Stimulated activated naive CD4-positive, alpha-beta T cell (primary cell): ENCODE data around the gene LTBP1.

Experiments
- DNase-seq, 6 experiments: peaks; one replicate each; lab custom pipeline; 2025; lab: John Stamatoyannopoulos, UW

The LTBP1 gene

GRCh38 chr2:33077311-33077710 lies 130.6 kb downstream of the LTBP1 start:
- no peak for DNase-seq

DNA sequence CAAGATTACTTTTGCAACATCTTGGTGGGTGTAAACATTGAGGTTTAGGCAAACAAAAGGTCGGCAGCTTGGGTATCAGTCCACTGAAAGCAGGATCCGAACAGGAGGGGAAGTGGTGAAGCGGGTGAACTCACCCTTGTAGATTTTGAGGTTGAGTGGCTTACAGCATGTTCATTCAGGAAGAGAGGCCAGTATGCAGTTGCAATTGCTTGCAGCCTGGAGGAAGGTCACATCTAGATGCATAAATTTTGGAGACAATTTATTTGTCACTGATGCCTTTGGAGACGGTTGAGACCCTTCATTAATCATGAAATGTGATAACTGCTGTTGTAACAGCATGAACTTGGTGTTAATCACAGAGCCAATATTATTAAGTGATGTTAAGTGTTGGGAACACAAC lies 131.1 kb downstream of the LTBP1 start:
- no peak for DNase-seq

- DNase-seq = no peak
These were observed 134.9 kb downstream of the LTBP1 start for GRCh38 chr2:33081691-33082090.

DNA sequence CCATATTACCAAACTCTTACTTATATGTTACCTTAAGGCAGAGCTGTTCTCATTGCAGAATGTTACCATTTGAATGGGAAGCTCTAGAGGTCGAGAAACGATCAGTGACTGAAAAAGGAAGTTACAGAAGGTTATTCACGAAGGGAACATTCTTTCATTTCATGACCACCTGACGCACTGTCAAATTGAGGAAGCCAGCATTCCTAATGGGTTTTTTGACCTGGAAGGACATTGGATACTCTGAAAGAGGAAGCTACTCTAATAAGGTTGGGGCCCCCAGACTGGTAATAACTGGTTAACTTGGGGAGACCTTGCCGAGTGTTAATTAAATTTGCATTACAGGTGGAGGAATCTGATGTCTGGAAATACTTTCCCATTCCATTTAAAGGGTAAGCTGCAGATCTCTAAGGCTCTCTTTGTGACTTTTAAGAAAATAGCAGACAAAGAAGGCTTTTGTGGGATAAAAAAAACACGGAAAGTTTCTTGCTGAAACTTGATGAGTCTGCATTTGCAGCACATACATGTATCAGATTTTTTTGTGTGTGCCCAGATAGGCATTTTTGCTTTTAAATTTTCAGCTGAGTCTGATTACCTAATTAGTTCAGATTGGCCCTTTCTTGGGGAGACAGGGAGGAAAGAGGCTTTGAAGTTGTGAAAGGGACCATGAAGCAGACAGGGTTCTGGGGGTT lies 137.1 kb downstream of the LTBP1 start:
- DNase-seq = no peak

DNA sequence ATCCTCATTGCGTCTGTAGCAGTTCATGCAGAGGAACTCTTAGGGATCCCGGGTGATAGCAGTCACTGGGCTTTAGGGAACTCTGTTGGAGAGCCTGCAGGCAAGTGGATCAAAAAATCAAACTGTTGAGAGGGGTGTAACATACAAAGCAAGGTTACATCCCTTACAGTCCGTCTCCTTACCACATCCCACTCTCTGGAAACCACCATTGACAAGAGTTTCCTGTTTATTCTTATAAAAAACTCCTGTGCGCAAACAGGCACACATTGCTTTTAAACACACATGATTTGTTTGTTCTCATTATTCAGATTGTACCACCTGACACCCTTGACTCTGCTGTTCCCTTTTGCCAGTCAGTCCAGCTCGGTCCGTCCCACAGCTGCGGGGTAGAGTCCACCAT lies 137.7 kb downstream of the LTBP1 start:
- DNase-seq = no peak

- no peak for DNase-seq
These were observed 138.9 kb downstream of the LTBP1 start for GRCh38 chr2:33085646-33086045.

DNA sequence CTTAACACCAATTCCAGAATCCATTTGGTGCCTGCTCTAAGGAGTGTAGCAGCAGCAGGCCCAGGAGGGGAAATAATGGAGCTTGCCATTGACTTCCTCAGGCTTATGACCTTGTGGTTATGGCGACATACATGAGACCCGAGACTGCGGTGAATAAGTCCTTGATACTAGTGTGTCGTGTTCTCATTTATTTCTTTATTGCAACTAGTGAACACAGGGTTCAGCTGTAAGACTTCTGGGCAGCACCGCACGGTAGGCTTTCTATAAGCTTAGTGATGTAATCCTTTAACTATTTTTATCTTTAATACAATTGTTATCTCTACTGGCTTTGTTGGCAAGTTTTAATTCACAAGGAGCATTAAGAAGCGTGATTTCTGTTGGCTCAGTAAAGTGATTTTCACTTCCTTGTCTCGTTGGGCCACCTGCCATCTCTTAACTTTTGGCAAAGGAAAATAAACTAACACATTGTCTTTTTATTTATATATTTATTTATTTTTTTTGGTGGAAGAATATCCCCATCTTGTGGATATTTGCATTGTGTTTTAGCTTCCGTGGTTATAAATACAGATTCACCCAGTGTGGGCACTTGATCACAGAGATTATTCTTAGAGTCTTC lies 139.8 kb downstream of the LTBP1 start:
- DNase-seq = no peak

DNA sequence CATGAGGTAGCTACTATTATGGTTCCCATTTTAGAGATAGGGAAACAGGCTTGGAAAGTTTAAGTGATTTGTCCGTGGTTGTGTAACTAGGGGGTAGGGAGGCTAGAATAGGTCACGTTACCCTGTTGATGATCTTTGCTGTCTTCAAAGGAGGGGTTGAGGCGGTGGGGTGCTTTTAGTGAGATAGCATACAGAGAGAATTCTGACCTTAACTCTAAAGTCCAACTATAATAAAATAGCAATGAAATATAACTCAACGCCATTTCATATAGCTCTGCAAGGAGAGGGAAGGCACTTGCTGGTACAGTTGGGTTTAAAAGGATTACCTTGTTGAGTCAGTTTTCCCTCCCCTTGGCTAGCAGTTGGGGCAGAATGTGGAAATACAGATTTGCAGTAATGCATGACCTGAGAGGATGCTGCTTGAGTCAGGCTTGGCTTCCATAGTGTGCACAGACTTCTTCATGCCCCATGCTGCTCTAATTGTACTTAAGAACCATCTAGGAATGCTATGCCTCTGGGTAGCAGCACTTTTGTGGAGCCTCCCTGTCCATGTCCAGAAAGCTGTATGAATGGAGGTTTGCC lies 143.9 kb downstream of the LTBP1 start:
- DNase-seq = no peak

- DNase-seq = no peak
These were observed 144.9 kb downstream of the LTBP1 start for GRCh38 chr2:33091541-33092123.

- DNase-seq = no peak
These were observed 146.7 kb downstream of the LTBP1 start for GRCh38 chr2:33093283-33093993.

GRCh38 chr2:33094303-33094702 lies 147.6 kb downstream of the LTBP1 start:
- no peak for DNase-seq

DNA sequence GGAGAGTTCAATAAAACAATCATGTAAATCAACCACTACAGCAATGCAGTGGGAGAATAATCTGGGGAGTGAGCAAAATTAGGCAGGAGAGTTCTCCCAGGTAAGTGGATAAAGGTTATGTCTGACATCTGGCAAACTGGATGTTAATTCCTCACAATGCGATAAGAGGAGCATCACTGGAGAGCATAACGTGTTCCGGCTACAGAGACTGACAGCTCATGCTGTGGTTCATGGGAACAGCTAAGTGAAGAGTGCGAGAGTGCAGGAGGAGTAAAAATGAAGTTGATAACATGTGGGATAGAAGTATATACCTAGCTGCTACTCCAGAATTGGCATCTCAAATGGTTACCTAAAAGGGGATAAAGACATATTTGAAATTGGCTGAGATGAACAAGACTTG lies 153.2 kb downstream of the LTBP1 start:
- DNase-seq = no peak

- DNase-seq = no peak
These were observed 154.2 kb downstream of the LTBP1 start for GRCh38 chr2:33100921-33101320.

GRCh38 chr2:33104052-33104623 lies 157.4 kb downstream of the LTBP1 start:
- no peak for DNase-seq

DNA sequence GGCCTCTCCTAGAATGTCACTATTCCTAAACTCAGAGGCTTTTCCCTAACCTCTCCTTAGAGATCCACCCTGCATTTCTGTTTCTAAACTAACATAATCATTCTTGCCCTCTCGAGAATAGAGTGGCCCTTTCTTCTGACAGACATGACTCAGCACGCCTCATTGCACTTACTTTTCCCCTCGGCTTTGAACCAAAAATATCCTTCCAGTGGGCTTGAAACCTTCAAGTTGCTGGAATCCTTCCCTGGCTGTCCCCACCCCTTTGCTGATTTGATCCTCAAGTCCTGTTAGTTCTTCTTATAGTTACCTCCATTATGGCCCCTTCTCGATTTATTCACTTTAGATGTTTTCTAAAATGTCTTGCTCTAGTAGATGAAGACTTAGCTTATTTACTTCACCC lies 158.0 kb downstream of the LTBP1 start:
- no peak for DNase-seq

GRCh38 chr2:33106115-33106514 lies 159.4 kb downstream of the LTBP1 start:
- DNase-seq = no peak

- DNase-seq = no peak
These were observed 161.1 kb downstream of the LTBP1 start for GRCh38 chr2:33107690-33108482.

DNA sequence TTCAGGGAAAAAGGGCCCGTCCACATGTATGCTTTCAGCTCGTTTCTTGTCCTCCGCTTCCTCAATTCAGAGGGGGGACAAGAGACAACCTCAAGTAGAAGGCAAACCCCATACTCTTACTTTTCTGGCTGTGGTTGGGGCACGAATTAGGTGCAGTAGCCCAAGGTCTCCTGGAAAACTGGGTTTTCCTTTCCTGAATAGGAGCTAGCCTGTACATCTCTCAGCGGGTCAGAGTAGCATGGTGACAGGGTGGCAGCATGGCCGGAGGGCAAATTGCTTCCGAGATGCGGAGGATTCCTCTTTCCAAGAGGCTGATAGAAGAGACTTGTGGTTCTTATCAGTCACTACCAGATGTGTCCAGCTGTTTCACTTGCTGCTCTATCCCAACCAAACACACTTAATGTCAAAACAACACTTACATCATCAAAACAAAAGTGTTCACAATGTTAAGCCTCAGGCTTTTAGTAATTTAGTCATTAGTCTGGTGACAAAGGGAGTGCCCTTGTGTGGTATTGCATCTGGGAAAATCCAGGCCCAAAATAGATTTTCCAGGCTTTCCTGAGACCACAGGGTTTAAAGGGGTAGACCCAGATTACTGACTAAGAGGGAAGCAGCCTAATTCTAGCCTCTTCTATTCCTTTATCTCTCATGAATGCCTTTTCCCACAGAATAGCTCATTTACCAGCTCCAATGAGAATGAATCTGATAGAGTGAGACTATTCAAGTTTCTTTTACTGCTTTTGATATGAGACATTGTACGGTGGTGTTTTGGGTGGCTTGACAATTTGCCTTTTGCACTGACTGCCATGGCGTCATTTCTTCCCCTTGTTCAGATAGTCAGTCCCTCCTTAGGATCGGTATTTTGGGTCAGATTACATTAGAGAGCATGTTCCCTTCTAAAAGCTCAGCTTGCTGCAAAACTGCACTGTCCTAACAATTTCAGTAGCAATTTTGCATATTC lies 162.0 kb downstream of the LTBP1 start:
- no peak for DNase-seq

- no peak for DNase-seq
These were observed 163.7 kb downstream of the LTBP1 start for GRCh38 chr2:33110461-33110860.

- no peak for DNase-seq
These were observed 164.3 kb downstream of the LTBP1 start for GRCh38 chr2:33111002-33111446.
